C4-2B (cell line): ENCODE results near the gene POLR1D.

ENCODE experiments used
- CTCF ChIP-seq: fragments of 450-650 bp; conservative IDR thresholded peaks from 2 replicates; pipeline ENCODE4 v1.5.1; 2017; ENCODE audit warnings: mild to moderate bottlenecking
- ZFX ChIP-seq: fragments of 450-650 bp; IDR thresholded peaks from 2 replicates; pipeline ENCODE4 v1.6.1; 2017

- TF ChIP-seq CTCF (no peak), ZFX (no peak)
These were observed 22.6 kb downstream of the POLR1D start for GRCh38 chr13:27644302-27644701.
